ENCODE data around the gene FIGLA. TPM values are rescaled to one million over a fixed set of nuclear protein-coding genes. Genes with fewer than 3 reads are reported as not detected.
A peak's percentile ranks its signal among the peaks of the same experiment; 100 is the strongest.

FIGLA gene
- total and polyA plus RNA-seq, 2 experiments from 2014 or later: not detected

GRCh38 chr2:70767079-70767698 is 23.3 kb downstream of the FIGLA start:
- H3K27ac ChIP-seq (ENCODE audit: low read depth): peak overlapping the region; percentile 98
- H3K36me3 ChIP-seq (ENCODE audit: insufficient read depth): no peaks in the 10 kb centered on the region
- no peaks in the 10 kb centered on the region for H3K9me2 ChIP-seq (ENCODE audit: insufficient read depth)
- ATAC-seq (peak; percentile 75), DNase-seq (ENCODE audit: low spot score) (peak; percentile 82)
- H3K27me3 Mint-ChIP-seq (ENCODE audit: insufficient read depth, low read depth, poor library complexity): peaks cover 14% of the 10 kb centered on the region
- peaks cover 43% of the 10 kb centered on the region for H3K4me1 Mint-ChIP-seq
- peaks cover 16% of the 10 kb centered on the region for H4K20me1 ChIP-seq (replicated peaks; ENCODE audit: insufficient read depth)
- peak overlapping the region; percentile 94 for H3K4me3 Mint-ChIP-seq
- H3K4me3 ChIP-seq: peak overlapping the region; percentile 71
- H3K79me2 ChIP-seq (replicated peaks; ENCODE audit: insufficient read depth): peaks cover 49% of the 10 kb centered on the region
- peak overlapping the region; percentile 91 for H3K4me2 ChIP-seq
- peak overlapping the region; percentile 85; the same call in 1 of the 2 replicates for H3K27ac Mint-ChIP-seq
- H3K36me3 Mint-ChIP-seq (ENCODE audit: low read depth): peaks cover 14% of the 10 kb centered on the region; the same call in 2 of the 3 replicates
- peak; percentile 73 for TF ChIP-seq POLR2AphosphoS5 (IDR thresholded peaks at IDR 0.05; ENCODE audit: low read depth)
- TF ChIP-seq ZNF462 (CRISPR knock-in tag; IDR thresholded peaks at IDR 0.05): no peak
- TF ChIP-seq NANOG (IDR thresholded peaks at IDR 0.05; ENCODE audit: borderline replicate concordance): peak; percentile 23; the same call in 1 of the 2 replicates
- no peak for TF ChIP-seq CTCF (conservative IDR thresholded peaks at IDR 0.05; ENCODE audit: low read depth in 2 of 2)
- peak overlapping the region; percentile 40; the same call in 1 of the 2 replicates for H2AFZ ChIP-seq
- no peaks in the 10 kb centered on the region for H3K27me3 ChIP-seq (ENCODE audit: insufficient read depth)
- H3K4me1 ChIP-seq (ENCODE audit: insufficient read depth): peaks cover 38% of the 10 kb centered on the region
- H3F3A ChIP-seq (replicated peaks; ENCODE audit: low read depth): peaks cover 6% of the 10 kb centered on the region
- no peaks in the 10 kb centered on the region for H3K9me3 Mint-ChIP-seq

Measured in GM23338 (cell line).